Loucy (cell line): ENCODE results near the gene KRT31.
"Not testable (repeated sequence)": the region's sequence is repeated elsewhere in the genome, so short reads cannot be mapped to it uniquely, and the experiment has no call there.

Experiments used
- EZH2phosphoT487 ChIP-seq: fragments of 200-600 bp; IDR thresholded peaks from 2 replicates; pipeline ENCODE4 v1.6.1; 2018; ENCODE audit warnings: antibody characterized with exemption, mild to moderate bottlenecking, moderate library complexity, borderline replicate concordance
- TF ChIP-seq, protein P1 (sequence below): fragments of 200-600 bp; sonication (generic); conservative IDR thresholded peaks from 2 replicates; pipeline ENCODE4 v1.5.1; 2014; ENCODE audit warnings: mild to moderate bottlenecking, antibody characterized with exemption, low read length

- TF ChIP-seq, protein P1, sequence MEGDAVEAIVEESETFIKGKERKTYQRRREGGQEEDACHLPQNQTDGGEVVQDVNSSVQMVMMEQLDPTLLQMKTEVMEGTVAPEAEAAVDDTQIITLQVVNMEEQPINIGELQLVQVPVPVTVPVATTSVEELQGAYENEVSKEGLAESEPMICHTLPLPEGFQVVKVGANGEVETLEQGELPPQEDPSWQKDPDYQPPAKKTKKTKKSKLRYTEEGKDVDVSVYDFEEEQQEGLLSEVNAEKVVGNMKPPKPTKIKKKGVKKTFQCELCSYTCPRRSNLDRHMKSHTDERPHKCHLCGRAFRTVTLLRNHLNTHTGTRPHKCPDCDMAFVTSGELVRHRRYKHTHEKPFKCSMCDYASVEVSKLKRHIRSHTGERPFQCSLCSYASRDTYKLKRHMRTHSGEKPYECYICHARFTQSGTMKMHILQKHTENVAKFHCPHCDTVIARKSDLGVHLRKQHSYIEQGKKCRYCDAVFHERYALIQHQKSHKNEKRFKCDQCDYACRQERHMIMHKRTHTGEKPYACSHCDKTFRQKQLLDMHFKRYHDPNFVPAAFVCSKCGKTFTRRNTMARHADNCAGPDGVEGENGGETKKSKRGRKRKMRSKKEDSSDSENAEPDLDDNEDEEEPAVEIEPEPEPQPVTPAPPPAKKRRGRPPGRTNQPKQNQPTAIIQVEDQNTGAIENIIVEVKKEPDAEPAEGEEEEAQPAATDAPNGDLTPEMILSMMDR, result not testable (repeated sequence)
- not testable (repeated sequence) for TF ChIP-seq EZH2phosphoT487
Observed at GRCh38 chr17:41381943-41382342, 15.5 kb downstream of the KRT31 start, which contains the start of gene KRT34.
